Adrenal gland (tissue), 12 donors: ENCODE results near the gene IMMT. TPM values are rescaled to one million over a fixed set of nuclear protein-coding genes. Genes with fewer than 3 reads are reported as not detected.

ENCODE experiments used
- DNase-seq, 7 donors: peaks; one replicate each; pipeline ENCODE4 v3.0.0-alpha.2; 2019 to 2020
- H3K27ac ChIP-seq, 5 donors: fragments of 200-600 bp; sonication (generic) in 4 of 5; 1 replicate in 3 of 5; 2 replicates in 2 of 5; pipeline versions ENCODE4 v1.5.1 to v1.8.0; 2016 to 2020; ENCODE audit warnings: mild to moderate bottlenecking in 1 of 5
- H3K27me3 ChIP-seq: fragments of 200-600 bp; 2 replicates; pipeline ENCODE4 v1.8.0; 2021
- H3K36me3 ChIP-seq, 2 donors: fragments of 200-600 bp; replicated peaks in 1 of 2; 1 replicate in 1 of 2; 2 replicates in 1 of 2; pipeline versions ENCODE4 v1.5.1 to v1.8.0; 2018 to 2022
- H3K4me1 ChIP-seq, 2 donors: fragments of 200-600 bp; replicated peaks in 1 of 2; 1 replicate in 1 of 2; 2 replicates in 1 of 2; pipeline versions ENCODE4 v1.5.1 to v1.8.0; 2018 to 2021
- H3K4me3 ChIP-seq, 4 donors: fragments of 200-600 bp; sonication (generic) in 3 of 4; one replicate each; pipeline ENCODE4 v1.5.1; 2016 to 2018
- H3K9me3 ChIP-seq, 3 donors: fragments of 200-600 bp; sonication (generic) in 1 of 3; replicated peaks in 1 of 3; 1 replicate in 2 of 3; 2 replicates in 1 of 3; pipeline versions ENCODE4 v1.5.1 to v1.8.0; 2016 to 2021
- CTCF ChIP-seq, 6 experiments: fragments of 450-650 bp in 4 of 6; fragments of 200-600 bp in 2 of 6; sonication (generic) in 1 of 6; IDR thresholded peaks; 1 replicate in 5 of 6; 2 replicates in 1 of 6; pipeline versions ENCODE4 v1.5.1 to v1.8.0; 2016 to 2021; ENCODE audit warnings: antibody characterized with exemption in 6 of 6, mild to moderate bottlenecking in 2 of 6, moderate library complexity in 1 of 6
- POLR2A ChIP-seq, 2 donors: fragments of 450-650 bp; IDR thresholded peaks; one replicate each; pipeline ENCODE4 v1.6.1; 2017; ENCODE audit warnings: antibody characterized with exemption in 2 of 2, mild to moderate bottlenecking in 2 of 2, moderate library complexity in 1 of 2
- WGBS, 4 donors: extraction: QIAGEN DNeasy Blood & Tissue Kit in 2 of 4; methylation state at CpG; one replicate each; pipeline versions ENCODE4 v1.1.5 to v1.1.7; 2013 to 2017; 5-methylcytosine and 5-hydroxymethylcytosine counted together
- intact Hi-C, 2 donors: fragments of 100-400 bp; cut with DNase I; formaldehyde crosslinking; loops; one replicate each; pipeline versions ENCODE4 v1.14.1 to v1.15.0; 2022 to 2023
- polyA plus RNA-seq, 3 donors: library from polyadenylated mRNA; stranded (reverse); fragments of 200-250 nt in 2 of 3; fragments of 350-450 nt in 1 of 3; fragmentation: Illumina TruSeq in 1 of 3; extraction: RNeasy Lipid Tissue Mini Kit (QIAGEN cat#74804) in 1 of 3; gene quantifications; one replicate each; pipeline ENCODE4 v1.2.3, GENCODE V29; 2013 to 2014
- total RNA-seq, 9 donors: library from RNA; depleted of rRNA in 4 of 9; stranded (reverse); fragments of >200 nt in 4 of 9; fragments of 120-200 nt in 1 of 9; fragmentation: NEBNext Ultra II Directional in 1 of 9; extraction: Animal tissue kit (Norgen Biotek cat#: 25700) in 1 of 9; gene quantifications; one replicate each; pipeline versions ENCODE4 v1.1.0 to v1.2.4, GENCODE V29; 2013 to 2023
- donor health status: healthy with polysubstance abuse.
- donor health status: Bipolar disorder and iron deficiency.
- donor health status: DM: yes; HTN: yes; CAD: no.
- donor health status: DM: no; HTN: no; CAD: no.
- donor health status: DM: no; HTN: no; CAD: no.
- donor health status: DM: yes; HTN: yes; CAD: no.

Gene IMMT
- total and polyA plus RNA-seq, 12 donors = 32.2 to 196 (median 130) TPM

- intact Hi-C loops = no loop called here
- peaks cover 0 to 8% of the 10 kb centered on the region in 2 donors for H3K4me1 ChIP-seq
- no peaks in the 10 kb centered on the region for H3K9me3 ChIP-seq
- no peaks in the 10 kb centered on the region for H3K27me3 ChIP-seq
- peaks cover 0 to 90% of the 10 kb centered on the region in 2 donors for H3K36me3 ChIP-seq
- H3K4me3 ChIP-seq = no peak overlapping the region
- no peak overlapping the region for H3K27ac ChIP-seq
- WGBS, 4 donors = 64 to 77% (median 76%) methylated on average over 5 of the region's 5 CpGs
- no peak for TF ChIP-seq CTCF (IDR thresholded peaks at IDR 0.05)
- no peak for TF ChIP-seq POLR2A (IDR thresholded peaks at IDR 0.05)
- DNase-seq = no peak
Observed at GRCh38 chr2:86135653-86136052, 59.6 kb downstream of the IMMT start.

GRCh38 chr2:86134709-86135108 lies 60.6 kb downstream of the IMMT start:
- Histone ChIP-seq H3K4me3 (no peak overlapping the region), H3K27ac (no peak overlapping the region), H3K27me3 (no peaks in the 10 kb centered on the region), H3K9me3 (no peaks in the 10 kb centered on the region), H3K4me1 (peaks cover 0 to 8% of the 10 kb centered on the region in 2 donors), H3K36me3 (peaks cover 0 to 99% of the 10 kb centered on the region in 2 donors)
- intact Hi-C loops = no loop called here
- no peak for DNase-seq
- 78 to 89% (median 85%) methylated on average over 4 of the region's 4 CpGs for WGBS, 4 donors
- no peak for TF ChIP-seq POLR2A (IDR thresholded peaks at IDR 0.05)

- Histone ChIP-seq H3K4me3 (no peak overlapping the region), H3K27me3 (no peaks in the 10 kb centered on the region), H3K4me1 (no peaks in the 10 kb centered on the region), H3K27ac (no peak overlapping the region), H3K36me3 (peaks cover 0 to 99% of the 10 kb centered on the region in 2 donors), H3K9me3 (no peaks in the 10 kb centered on the region)
- intact Hi-C loops = no loop called here
- WGBS, 4 donors = 81 to 85% (median 83%) methylated on average over 5 of the region's 5 CpGs
- TF ChIP-seq CTCF (IDR thresholded peaks at IDR 0.05) (no peak), POLR2A (IDR thresholded peaks at IDR 0.05) (no peak)
- DNase-seq = no peak
Observed at GRCh38 chr2:86124683-86125082, 70.6 kb downstream of the IMMT start.

- no peaks in the 10 kb centered on the region for H3K9me3 ChIP-seq
- no peak overlapping the region for H3K27ac ChIP-seq
- no peaks in the 10 kb centered on the region for H3K27me3 ChIP-seq
- no peak overlapping the region for H3K4me3 ChIP-seq
- DNase-seq = no peak
- WGBS, 4 donors = 77 to 93% (median 90%) methylated on average over 5 of the region's 5 CpGs
- H3K36me3 ChIP-seq = peaks cover 0 to 100% of the 10 kb centered on the region in 2 donors
- no peaks in the 10 kb centered on the region for H3K4me1 ChIP-seq
- TF ChIP-seq CTCF (IDR thresholded peaks at IDR 0.05) (no peak), POLR2A (IDR thresholded peaks at IDR 0.05) (no peak)
- intact Hi-C loops = no loop called here
Observed at GRCh38 chr2:86123328-86123925, 71.8 kb downstream of the IMMT start.

- Histone ChIP-seq H3K9me3 (no peaks in the 10 kb centered on the region), H3K27ac (no peak overlapping the region), H3K36me3 (peaks cover 0 to 88% of the 10 kb centered on the region in 2 donors), H3K4me1 (peaks cover 0 to 9% of the 10 kb centered on the region in 2 donors), H3K27me3 (no peaks in the 10 kb centered on the region), H3K4me3 (no peak overlapping the region)
- TF ChIP-seq POLR2A (IDR thresholded peaks at IDR 0.05) = no peak
- no peak for TF ChIP-seq CTCF (IDR thresholded peaks at IDR 0.05)
- DNase-seq = no peak
- intact Hi-C loops = no loop called here
- 93 to 95% (median 94%) methylated on average over 2 of the region's 2 CpGs for WGBS, 4 donors
Observed at GRCh38 chr2:86118130-86118529, 77.1 kb downstream of the IMMT start.
